ENCODE measurements around the gene ZC3H7B.

ZC3H7B gene

DNA sequence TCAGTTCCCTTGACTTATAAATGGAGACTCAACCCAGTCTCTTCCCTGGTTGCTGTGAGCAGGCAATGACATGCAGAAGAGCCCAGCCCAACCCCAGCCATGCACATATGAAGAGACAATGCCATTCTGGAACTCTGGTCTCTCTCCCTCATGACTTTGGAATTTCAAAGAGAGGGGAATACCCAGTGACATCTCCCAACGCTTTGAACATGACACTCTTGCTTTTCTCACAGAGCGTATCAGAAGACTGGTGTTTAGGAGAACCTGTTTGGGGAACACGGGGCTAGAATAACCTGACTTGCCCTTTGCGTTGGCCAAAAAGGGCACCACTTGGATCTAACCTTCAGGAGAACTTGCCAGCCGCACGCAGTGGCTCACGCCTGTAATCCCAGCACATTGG is 28.2 kb upstream of the ZC3H7B start:
- Histone ChIP-seq H3K4me3 (replicated peaks; ENCODE audit: insufficient read depth, low read length) (no peak overlapping the region), H3K27me3 (ENCODE audit: insufficient read depth, poor library complexity, severe bottlenecking) (no peaks in the 10 kb centered on the region), H3K27ac (replicated peaks) (no peak overlapping the region)
- TF ChIP-seq, protein P1, sequence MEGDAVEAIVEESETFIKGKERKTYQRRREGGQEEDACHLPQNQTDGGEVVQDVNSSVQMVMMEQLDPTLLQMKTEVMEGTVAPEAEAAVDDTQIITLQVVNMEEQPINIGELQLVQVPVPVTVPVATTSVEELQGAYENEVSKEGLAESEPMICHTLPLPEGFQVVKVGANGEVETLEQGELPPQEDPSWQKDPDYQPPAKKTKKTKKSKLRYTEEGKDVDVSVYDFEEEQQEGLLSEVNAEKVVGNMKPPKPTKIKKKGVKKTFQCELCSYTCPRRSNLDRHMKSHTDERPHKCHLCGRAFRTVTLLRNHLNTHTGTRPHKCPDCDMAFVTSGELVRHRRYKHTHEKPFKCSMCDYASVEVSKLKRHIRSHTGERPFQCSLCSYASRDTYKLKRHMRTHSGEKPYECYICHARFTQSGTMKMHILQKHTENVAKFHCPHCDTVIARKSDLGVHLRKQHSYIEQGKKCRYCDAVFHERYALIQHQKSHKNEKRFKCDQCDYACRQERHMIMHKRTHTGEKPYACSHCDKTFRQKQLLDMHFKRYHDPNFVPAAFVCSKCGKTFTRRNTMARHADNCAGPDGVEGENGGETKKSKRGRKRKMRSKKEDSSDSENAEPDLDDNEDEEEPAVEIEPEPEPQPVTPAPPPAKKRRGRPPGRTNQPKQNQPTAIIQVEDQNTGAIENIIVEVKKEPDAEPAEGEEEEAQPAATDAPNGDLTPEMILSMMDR (IDR thresholded peaks at IDR 0.05; ENCODE audit: insufficient read depth, low read length): no peak
- TF ChIP-seq GABPA (IDR thresholded peaks at IDR 0.05; ENCODE audit: low read depth) (no peak), SPI1 (IDR thresholded peaks at IDR 0.05; ENCODE audit: borderline replicate concordance, low read depth) (no peak), POLR2AphosphoS5 (IDR thresholded peaks at IDR 0.05; ENCODE audit: low read depth) (no peak)
- TF ChIP-seq, protein P2, sequence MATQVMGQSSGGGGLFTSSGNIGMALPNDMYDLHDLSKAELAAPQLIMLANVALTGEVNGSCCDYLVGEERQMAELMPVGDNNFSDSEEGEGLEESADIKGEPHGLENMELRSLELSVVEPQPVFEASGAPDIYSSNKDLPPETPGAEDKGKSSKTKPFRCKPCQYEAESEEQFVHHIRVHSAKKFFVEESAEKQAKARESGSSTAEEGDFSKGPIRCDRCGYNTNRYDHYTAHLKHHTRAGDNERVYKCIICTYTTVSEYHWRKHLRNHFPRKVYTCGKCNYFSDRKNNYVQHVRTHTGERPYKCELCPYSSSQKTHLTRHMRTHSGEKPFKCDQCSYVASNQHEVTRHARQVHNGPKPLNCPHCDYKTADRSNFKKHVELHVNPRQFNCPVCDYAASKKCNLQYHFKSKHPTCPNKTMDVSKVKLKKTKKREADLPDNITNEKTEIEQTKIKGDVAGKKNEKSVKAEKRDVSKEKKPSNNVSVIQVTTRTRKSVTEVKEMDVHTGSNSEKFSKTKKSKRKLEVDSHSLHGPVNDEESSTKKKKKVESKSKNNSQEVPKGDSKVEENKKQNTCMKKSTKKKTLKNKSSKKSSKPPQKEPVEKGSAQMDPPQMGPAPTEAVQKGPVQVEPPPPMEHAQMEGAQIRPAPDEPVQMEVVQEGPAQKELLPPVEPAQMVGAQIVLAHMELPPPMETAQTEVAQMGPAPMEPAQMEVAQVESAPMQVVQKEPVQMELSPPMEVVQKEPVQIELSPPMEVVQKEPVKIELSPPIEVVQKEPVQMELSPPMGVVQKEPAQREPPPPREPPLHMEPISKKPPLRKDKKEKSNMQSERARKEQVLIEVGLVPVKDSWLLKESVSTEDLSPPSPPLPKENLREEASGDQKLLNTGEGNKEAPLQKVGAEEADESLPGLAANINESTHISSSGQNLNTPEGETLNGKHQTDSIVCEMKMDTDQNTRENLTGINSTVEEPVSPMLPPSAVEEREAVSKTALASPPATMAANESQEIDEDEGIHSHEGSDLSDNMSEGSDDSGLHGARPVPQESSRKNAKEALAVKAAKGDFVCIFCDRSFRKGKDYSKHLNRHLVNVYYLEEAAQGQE (IDR thresholded peaks at IDR 0.05; ENCODE audit: insufficient replicate concordance, low read depth): no peak
- no peak for DNase-seq (ENCODE audit: low read depth in 1 of 2, low spot score in 1 of 2)

DNA sequence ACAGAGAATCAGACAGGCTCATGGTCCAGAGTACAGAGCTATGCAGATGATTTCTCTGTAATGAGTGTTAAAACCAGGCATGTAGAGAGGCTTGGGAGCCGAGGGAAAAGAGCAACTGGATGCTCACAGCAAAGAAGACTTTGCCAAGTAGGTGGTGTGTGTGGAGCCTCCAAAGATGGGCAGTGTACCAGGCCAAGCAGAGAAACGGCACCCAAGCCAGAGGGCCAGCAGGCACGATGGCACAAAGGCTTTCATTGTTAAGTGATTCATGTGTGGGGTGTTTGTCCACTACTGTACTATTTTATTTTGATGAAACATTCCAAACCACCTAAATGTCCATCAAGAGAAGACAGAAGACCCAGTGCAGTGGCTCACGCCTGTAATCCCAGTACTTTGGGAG is 26.5 kb upstream of the ZC3H7B start:
- TF ChIP-seq, protein P1 (IDR thresholded peaks at IDR 0.05; ENCODE audit: insufficient read depth, low read length): no peak
- TF ChIP-seq POLR2AphosphoS5 (IDR thresholded peaks at IDR 0.05; ENCODE audit: low read depth) (no peak), GABPA (IDR thresholded peaks at IDR 0.05; ENCODE audit: low read depth) (no peak), SPI1 (IDR thresholded peaks at IDR 0.05; ENCODE audit: borderline replicate concordance, low read depth) (no peak)
- TF ChIP-seq, protein P2 (IDR thresholded peaks at IDR 0.05; ENCODE audit: insufficient replicate concordance, low read depth): no peak
- no peak overlapping the region for H3K27ac ChIP-seq (replicated peaks)
- DNase-seq (ENCODE audit: low read depth in 1 of 2, low spot score in 1 of 2): no peak
- no peaks in the 10 kb centered on the region for H3K27me3 ChIP-seq (ENCODE audit: insufficient read depth, poor library complexity, severe bottlenecking)
- no peak overlapping the region for H3K4me3 ChIP-seq (replicated peaks; ENCODE audit: insufficient read depth, low read length)

DNA sequence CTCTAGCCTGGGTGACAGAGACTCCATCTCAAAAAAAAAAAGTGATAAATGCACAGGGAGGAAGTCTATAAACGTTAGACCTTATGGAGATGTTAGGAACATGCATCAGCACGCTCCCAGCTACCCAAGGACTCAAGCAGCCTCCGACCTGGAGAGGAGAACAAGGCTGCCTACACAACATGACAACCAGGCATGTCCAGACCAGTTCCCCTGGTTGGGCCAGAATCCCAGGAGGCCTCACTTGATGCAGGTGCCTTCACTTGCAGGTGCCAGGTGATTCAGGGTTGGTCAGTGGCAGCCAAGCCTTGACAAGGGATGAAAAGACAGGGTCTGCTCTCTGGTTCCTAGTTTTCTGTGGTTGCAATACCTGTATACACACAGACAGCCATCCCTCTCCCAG is 21.3 kb upstream of the ZC3H7B start:
- TF ChIP-seq SPI1 (IDR thresholded peaks at IDR 0.05; ENCODE audit: borderline replicate concordance, low read depth): no peak
- no peak for TF ChIP-seq POLR2AphosphoS5 (IDR thresholded peaks at IDR 0.05; ENCODE audit: low read depth)
- TF ChIP-seq GABPA (IDR thresholded peaks at IDR 0.05; ENCODE audit: low read depth): no peak
- TF ChIP-seq, protein P2 (IDR thresholded peaks at IDR 0.05; ENCODE audit: insufficient replicate concordance, low read depth): no peak
- TF ChIP-seq, protein P1 (IDR thresholded peaks at IDR 0.05; ENCODE audit: insufficient read depth, low read length): no peak
- Histone ChIP-seq H3K27me3 (ENCODE audit: insufficient read depth, poor library complexity, severe bottlenecking) (no peaks in the 10 kb centered on the region), H3K4me3 (replicated peaks; ENCODE audit: insufficient read depth, low read length) (no peak overlapping the region), H3K27ac (replicated peaks) (no peak overlapping the region)
- no peak for DNase-seq (ENCODE audit: low read depth in 1 of 2, low spot score in 1 of 2)
